GM23338 (cell line): ENCODE measurements around the gene FAM53B. TPM values are rescaled to one million over a fixed set of nuclear protein-coding genes. Genes with fewer than 3 reads are reported as not detected.

Experiments used
- ATAC-seq: fragments of 200-7000 bp; cut with Tn5 transposase; 3 replicates; pipeline ENCODE4 v1.9.1; 2020
- DNase-seq: peaks from one replicate; pipeline ENCODE4 v3.0.0-alpha.2; 2015; ENCODE audit warnings: low spot score
- H2AFZ ChIP-seq: fragments of 200-600 bp; sonication (generic); 2 replicates; pipeline ENCODE4 v1.8.0; 2016; ENCODE audit warnings: antibody characterized with exemption, mild to moderate bottlenecking, moderate library complexity
- H3F3A ChIP-seq: fragments of 200-600 bp; sonication (generic); replicated peaks from 2 replicates; pipeline ENCODE4 v1.8.0; 2017; ENCODE audit warnings: antibody characterized with exemption, mixed run types, low read depth
- H3K27ac ChIP-seq: fragments of 200-600 bp; sonication (generic); 2 replicates; pipeline ENCODE4 v1.6.1; 2016; ENCODE audit warnings: low read depth
- H3K27me3 ChIP-seq: fragments of 200-600 bp; sonication (generic); 2 replicates; pipeline ENCODE4 v1.8.0; 2016; ENCODE audit warnings: mild to moderate bottlenecking, mixed run types, moderate library complexity; ENCODE audit not compliant: insufficient read depth
- H3K36me3 ChIP-seq: fragments of 200-600 bp; sonication (generic); 2 replicates; pipeline ENCODE4 v1.8.0; 2016; ENCODE audit warnings: mild to moderate bottlenecking; ENCODE audit not compliant: insufficient read depth
- H3K4me1 ChIP-seq: fragments of 200-600 bp; sonication (generic); 2 replicates; pipeline ENCODE4 v1.8.0; 2016; ENCODE audit warnings: mild to moderate bottlenecking, moderate library complexity; ENCODE audit not compliant: insufficient read depth
- H3K4me2 ChIP-seq: fragments of 200-600 bp; sonication (generic); 2 replicates; pipeline ENCODE4 v1.7.1; 2017; ENCODE audit warnings: mixed run types
- H3K4me3 ChIP-seq: fragments of 200-600 bp; sonication (generic); 2 replicates; pipeline ENCODE4 v1.6.1; 2016; ENCODE audit warnings: mixed run types
- H3K79me2 ChIP-seq: fragments of 200-600 bp; sonication (generic); replicated peaks from 2 replicates; pipeline ENCODE4 v1.8.0; 2017; ENCODE audit warnings: mild to moderate bottlenecking; ENCODE audit not compliant: insufficient read depth
- H3K9me2 ChIP-seq: fragments of 200-600 bp; sonication (generic); 2 replicates; pipeline ENCODE4 v1.8.0; 2017; ENCODE audit not compliant: insufficient read depth
- H4K20me1 ChIP-seq: fragments of 200-600 bp; sonication (generic); replicated peaks from 2 replicates; pipeline ENCODE4 v1.8.0; 2017; ENCODE audit warnings: mild to moderate bottlenecking; ENCODE audit not compliant: insufficient read depth
- H3K27ac Mint-ChIP-seq: 2 replicates; pipeline ENCODE4 v1.8.0; 2020; ENCODE audit warnings: inconsistent platforms, mild to moderate bottlenecking, moderate library complexity, mixed read lengths
- H3K27me3 Mint-ChIP-seq: 3 replicates; pipeline ENCODE4 v1.8.0; 2022; ENCODE audit warnings: low read depth, mild to moderate bottlenecking, moderate library complexity, mixed read lengths, inconsistent platforms; ENCODE audit not compliant: insufficient read depth, poor library complexity
- H3K36me3 Mint-ChIP-seq: 3 replicates; pipeline ENCODE4 v1.8.0; 2021; ENCODE audit warnings: low read depth, mild to moderate bottlenecking, inconsistent platforms, moderate library complexity, mixed read lengths
- H3K4me1 Mint-ChIP-seq: 3 replicates; pipeline ENCODE4 v1.8.0; 2020; ENCODE audit warnings: mild to moderate bottlenecking, inconsistent platforms, mixed read lengths
- H3K4me3 Mint-ChIP-seq: 3 replicates; pipeline ENCODE4 v1.8.0; 2021; ENCODE audit warnings: moderate library complexity, mild to moderate bottlenecking, inconsistent platforms, mixed read lengths
- H3K9me3 Mint-ChIP-seq: 3 replicates; pipeline ENCODE4 v1.8.0; 2020; ENCODE audit warnings: moderate library complexity, mild to moderate bottlenecking, inconsistent platforms, mixed read lengths
- polyA plus RNA-seq: library from polyadenylated mRNA; unstranded; fragments of >200 nt; fragmentation: Nextera tagmentation; extraction: Ambion mirVana; gene quantifications from 2 replicates; pipeline ENCODE4 v1.2.1, GENCODE V29; 2016
- total RNA-seq: library from RNA; depleted of rRNA; stranded (reverse); fragments of >200 nt; shearing (Covaris generic); gene quantifications from 2 replicates; pipeline ENCODE4 v1.2.3, GENCODE V29; 2014
- TF ChIP-seq, protein P1 (sequence below): IDR thresholded peaks from 2 replicates; pipeline ENCODE4 v1.6.1; 2016; ENCODE audit warnings: antibody characterized with exemption
- TF ChIP-seq, protein P2 (sequence below): IDR thresholded peaks from one replicate; pipeline ENCODE4 v1.6.1; 2018; ENCODE audit warnings: antibody characterized with exemption; ENCODE audit not compliant: unreplicated experiment

The FAM53B gene
- total and polyA plus RNA-seq, 2 experiments from 2014 or later, result 3.0 to 20.3 TPM

DNA sequence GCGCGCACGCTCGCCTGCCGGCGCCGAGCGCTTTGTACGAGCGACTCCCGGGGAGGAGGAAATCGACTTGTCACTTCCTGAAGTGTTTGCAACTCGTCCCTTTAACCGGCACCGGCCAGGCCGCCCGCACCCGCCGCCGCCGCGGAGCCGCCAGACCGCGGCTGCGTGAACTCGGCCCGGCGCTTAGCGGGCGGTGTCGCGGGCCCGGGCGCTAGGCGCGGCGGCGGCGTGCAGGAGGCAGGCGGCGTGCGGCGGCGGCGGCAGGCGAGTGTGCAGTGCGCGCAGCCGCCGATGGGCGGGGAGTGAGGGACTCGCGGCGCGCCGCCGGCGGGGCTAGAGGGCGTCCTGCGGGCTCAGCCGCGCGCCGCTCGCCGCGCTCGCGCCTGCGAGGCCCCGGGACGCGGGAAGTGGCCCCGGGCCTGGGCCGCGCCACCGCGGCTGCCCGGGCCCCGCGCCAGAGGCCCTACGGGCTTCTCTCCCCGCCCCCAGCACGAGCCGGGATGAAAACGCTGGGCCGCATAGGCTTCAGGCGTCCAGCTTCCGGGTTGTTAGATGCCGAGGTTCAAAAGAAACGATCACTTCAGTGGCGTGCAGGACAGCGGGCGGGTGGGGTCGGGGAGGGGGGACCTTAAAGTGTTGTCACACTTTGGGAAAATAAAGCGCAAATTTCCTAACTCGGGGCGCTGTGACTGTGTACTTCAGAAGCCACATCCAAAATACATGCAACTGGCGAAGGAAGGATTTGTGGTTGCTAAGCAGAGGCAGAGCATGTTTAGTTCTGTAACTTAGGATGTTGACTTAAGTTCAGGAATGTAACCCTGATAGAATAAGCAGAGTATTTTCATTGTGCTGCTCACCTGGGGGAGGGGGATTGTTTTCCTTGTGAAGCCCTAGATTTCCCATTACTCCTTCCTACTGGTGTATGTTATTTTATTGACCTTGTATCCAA is at the start of gene FAM53B (continued):
- TF ChIP-seq, protein P1, sequence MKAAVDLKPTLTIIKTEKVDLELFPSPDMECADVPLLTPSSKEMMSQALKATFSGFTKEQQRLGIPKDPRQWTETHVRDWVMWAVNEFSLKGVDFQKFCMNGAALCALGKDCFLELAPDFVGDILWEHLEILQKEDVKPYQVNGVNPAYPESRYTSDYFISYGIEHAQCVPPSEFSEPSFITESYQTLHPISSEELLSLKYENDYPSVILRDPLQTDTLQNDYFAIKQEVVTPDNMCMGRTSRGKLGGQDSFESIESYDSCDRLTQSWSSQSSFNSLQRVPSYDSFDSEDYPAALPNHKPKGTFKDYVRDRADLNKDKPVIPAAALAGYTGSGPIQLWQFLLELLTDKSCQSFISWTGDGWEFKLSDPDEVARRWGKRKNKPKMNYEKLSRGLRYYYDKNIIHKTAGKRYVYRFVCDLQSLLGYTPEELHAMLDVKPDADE, result no peak

DNA sequence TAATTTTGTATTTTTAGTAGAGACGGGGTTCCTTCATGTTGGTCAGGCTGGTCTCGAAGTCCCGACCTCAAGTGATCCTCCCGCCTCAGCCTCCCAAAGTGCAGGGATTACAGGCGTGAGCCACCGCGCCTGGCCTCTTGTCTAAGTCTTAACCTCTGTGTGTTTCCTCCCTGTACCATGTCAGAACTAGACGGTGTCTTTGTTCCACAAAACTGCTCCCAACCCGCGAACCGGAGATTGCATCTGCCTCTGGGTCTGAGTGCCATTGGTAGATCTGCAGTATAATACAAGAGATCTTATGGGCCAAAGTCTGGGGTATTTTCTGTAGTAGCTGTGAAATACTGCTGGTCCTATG is 48.8 kb upstream of the FAM53B start:
- H3F3A ChIP-seq, result peaks cover 9% of the 10 kb centered on the region; the same call in 1 of the 2 replicates
- Mint-ChIP-seq H3K27me3 (peaks cover 6% of the 10 kb centered on the region), H3K36me3 (peaks cover 11% of the 10 kb centered on the region), H3K4me1 (peaks cover 3% of the 10 kb centered on the region), H3K4me3 (peak overlapping the region; percentile 91), H3K27ac (no peak overlapping the region), H3K9me3 (no peaks in the 10 kb centered on the region; the same call in 2 of the 3 replicates)
- no peaks in the 10 kb centered on the region; the same call in 1 of the 2 replicates for H3K36me3 ChIP-seq
- DNase-seq (no peak), ATAC-seq (no peak)
- peaks cover 24% of the 10 kb centered on the region for H3K79me2 ChIP-seq
- H4K20me1 ChIP-seq, result no peaks in the 10 kb centered on the region
- H3K4me2 ChIP-seq, result peak overlapping the region; percentile 100; the same call in 1 of the 2 replicates
- 0 out of 2 replicates have a peak, but pooled peaks cover 3% of the 10 kb centered on the region for H3K27me3 ChIP-seq
- H3K9me2 ChIP-seq, result no peaks in the 10 kb centered on the region
- H3K27ac ChIP-seq, result no peak overlapping the region
- TF ChIP-seq, protein P1, result no peak
- TF ChIP-seq, protein P2, sequence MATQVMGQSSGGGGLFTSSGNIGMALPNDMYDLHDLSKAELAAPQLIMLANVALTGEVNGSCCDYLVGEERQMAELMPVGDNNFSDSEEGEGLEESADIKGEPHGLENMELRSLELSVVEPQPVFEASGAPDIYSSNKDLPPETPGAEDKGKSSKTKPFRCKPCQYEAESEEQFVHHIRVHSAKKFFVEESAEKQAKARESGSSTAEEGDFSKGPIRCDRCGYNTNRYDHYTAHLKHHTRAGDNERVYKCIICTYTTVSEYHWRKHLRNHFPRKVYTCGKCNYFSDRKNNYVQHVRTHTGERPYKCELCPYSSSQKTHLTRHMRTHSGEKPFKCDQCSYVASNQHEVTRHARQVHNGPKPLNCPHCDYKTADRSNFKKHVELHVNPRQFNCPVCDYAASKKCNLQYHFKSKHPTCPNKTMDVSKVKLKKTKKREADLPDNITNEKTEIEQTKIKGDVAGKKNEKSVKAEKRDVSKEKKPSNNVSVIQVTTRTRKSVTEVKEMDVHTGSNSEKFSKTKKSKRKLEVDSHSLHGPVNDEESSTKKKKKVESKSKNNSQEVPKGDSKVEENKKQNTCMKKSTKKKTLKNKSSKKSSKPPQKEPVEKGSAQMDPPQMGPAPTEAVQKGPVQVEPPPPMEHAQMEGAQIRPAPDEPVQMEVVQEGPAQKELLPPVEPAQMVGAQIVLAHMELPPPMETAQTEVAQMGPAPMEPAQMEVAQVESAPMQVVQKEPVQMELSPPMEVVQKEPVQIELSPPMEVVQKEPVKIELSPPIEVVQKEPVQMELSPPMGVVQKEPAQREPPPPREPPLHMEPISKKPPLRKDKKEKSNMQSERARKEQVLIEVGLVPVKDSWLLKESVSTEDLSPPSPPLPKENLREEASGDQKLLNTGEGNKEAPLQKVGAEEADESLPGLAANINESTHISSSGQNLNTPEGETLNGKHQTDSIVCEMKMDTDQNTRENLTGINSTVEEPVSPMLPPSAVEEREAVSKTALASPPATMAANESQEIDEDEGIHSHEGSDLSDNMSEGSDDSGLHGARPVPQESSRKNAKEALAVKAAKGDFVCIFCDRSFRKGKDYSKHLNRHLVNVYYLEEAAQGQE, result no peak
- no peaks in the 10 kb centered on the region for H3K4me1 ChIP-seq
- H2AFZ ChIP-seq, result 0 out of 2 replicates have a peak overlapping the region, but pooled peaks have one; percentile 32
- H3K4me3 ChIP-seq, result peak overlapping the region; percentile 98
